ENCODE results near the gene GALR1.

Gene GALR1

DNA sequence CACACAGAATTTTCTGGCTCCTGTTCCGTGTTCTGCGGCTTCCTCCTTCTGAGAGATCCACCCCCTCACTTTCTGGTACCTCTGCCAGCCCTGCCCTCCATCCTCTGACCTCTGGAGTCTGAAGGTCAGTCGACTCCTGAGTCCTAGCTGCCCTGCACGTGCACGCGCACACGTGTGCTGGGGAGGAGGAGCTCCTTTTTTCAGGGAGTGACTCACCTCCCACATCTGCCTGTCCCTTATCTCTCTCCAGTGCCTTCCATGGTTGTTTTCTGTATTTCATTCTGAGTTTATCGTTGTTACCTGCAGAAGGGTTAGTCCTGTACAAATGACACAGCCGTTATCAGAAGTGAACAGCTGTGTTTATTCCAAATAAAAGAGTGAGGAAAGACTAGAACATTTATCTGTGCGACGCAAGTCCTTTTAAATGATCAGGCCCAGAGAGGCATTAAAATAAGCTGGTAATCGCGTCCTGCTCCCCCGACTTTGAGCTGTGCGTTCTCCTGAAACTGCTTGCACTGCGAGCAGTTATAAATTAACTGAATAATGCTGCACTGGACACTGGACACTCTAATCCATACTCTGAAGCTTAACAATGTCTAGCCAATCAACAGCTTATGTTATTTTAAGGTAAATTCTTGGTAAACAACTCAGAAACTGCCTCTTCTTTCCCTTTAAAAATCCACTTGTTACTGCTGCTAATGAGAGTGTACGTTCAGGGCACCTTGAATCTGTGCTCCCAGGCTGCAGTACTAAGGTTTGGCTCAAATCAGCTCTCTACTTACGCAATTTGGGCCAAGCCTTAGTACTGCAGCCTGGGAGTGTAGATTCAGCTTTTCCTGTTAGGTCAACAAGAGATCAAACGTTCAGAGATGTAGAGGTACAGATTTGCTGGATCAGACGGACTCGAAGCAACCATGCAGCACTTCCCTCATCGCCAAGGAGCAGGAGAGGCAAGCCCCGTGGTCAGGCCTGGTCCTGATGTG is 72.5 kb downstream of the GALR1 start:
- no peak for DNase-seq

DNA sequence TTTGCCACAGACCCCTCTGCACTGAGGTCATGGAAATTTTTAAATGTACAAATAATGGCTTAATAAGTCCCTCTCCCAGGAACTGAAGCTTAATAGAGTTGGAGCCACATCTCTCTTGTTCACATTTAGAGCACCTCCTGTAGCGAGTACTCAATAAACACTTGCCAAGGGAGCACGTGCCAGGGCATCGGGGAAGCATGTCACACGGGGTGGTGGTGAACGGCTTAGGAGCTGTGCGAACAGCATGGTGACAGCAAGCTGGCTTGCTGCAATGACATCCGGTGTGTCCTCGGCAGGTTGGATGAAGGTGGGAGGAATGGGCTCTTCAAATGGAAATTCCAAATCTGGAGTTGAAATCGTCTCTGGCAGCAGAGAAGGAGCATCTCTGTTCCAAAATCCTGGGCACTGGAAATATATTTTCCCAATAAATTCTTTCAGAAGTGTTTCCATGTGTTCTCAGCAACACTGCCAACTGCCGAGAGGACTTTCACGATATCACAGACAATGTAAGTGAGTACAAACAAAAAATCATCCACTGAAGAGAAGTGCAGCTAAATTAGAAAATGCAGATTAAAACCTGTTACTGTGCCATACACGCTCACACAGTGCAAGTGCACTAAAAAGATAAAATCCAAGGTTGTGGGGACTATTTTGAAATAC is 74.1 kb downstream of the GALR1 start:
- DNase-seq, result no peak
